ENCODE measurements around the gene RECQL5. TPM values are rescaled to one million over a fixed set of nuclear protein-coding genes. Genes with fewer than 3 reads are reported as not detected.

Gene RECQL5
- total and polyA plus RNA-seq, 2 of the 8 experiments (the other 6 are each of a cell fraction or from before 2014, with no cell fraction given) = 15.1 to 41.1 TPM

GRCh38 chr17:75623386-75623785 lies 43.6 kb downstream of the RECQL5 start:
- H3K18ac ChIP-seq (ENCODE audit: extremely low read depth, low read length) = no peak overlapping the region
- H2AK5ac ChIP-seq (ENCODE audit: low read depth, low read length) = no peak overlapping the region
- H4K5ac ChIP-seq (ENCODE audit: insufficient read length, low read depth, low read length) = no peak overlapping the region
- no peak overlapping the region for H3K27ac ChIP-seq (ENCODE audit: low read depth, low read length)
- no peak overlapping the region for H3K4me2 ChIP-seq (ENCODE audit: insufficient read depth in 1 of 2, low read depth in 2 of 2, low read length in 2 of 2)
- no peak overlapping the region for H4K91ac ChIP-seq (replicated peaks; ENCODE audit: insufficient read length, low read length)
- no peak overlapping the region for H2BK15ac ChIP-seq (ENCODE audit: low read length)
- H2BK120ac ChIP-seq (replicated peaks; ENCODE audit: low read depth, low read length) = no peak overlapping the region
- no peak overlapping the region for H2BK20ac ChIP-seq (ENCODE audit: low read length)
- no peak overlapping the region for H2BK12ac ChIP-seq (ENCODE audit: low read depth, low read length)
- WGBS, 2 experiments (ENCODE audit: extremely low coverage in 1 of 2, insufficient coverage in 1 of 2, insufficient read length in 1 of 2, insufficient replicate concordance in 2 of 2, low coverage in 1 of 2, low lambda C conversion rate in 2 of 2, missing lambda C conversion rate in 1 of 2) = 84% methylated on average over 9 of the region's 9 CpGs; no CpG with 5 or more reads in 1 of the 2 experiments
- no peak overlapping the region for H3K4ac ChIP-seq (replicated peaks; ENCODE audit: insufficient read length, low read depth, low read length)
- H3K4me3 ChIP-seq (ENCODE audit: extremely low read depth in 1 of 4, insufficient read depth in 2 of 4, low read depth in 3 of 4, low read length in 4 of 4) = no peak overlapping the region
- H3K36me3 ChIP-seq (ENCODE audit: control insufficient read depth in 2 of 4, insufficient read depth in 4 of 4, low read length in 3 of 4) = no peaks in the 10 kb centered on the region
- H4K8ac ChIP-seq (ENCODE audit: extremely low read depth, insufficient read depth, low read length) = no peak overlapping the region
- H3K79me1 ChIP-seq (ENCODE audit: low read depth, low read length) = no peaks in the 10 kb centered on the region
- CTCF ChIA-PET (ENCODE audit: partially characterized antibody) = interaction anchor here (0.6 to 59.2 kb wide), 8 partner anchors 5 to 683 kb away, joined by 3 to 2200 read pairs (median 8); partner anchors contain the start of genes LLGL2, RECQL5, SAP30BP and SMIM5
- no peaks in the 10 kb centered on the region for H3K23me2 ChIP-seq (ENCODE audit: low read depth, low read length)
- no peak overlapping the region for H3K23ac ChIP-seq (ENCODE audit: insufficient read length)
- H4K20me1 ChIP-seq (replicated peaks in 1 of 2; ENCODE audit: control insufficient read depth in 1 of 2, insufficient read depth in 2 of 2, low read length in 2 of 2) = peaks cover 0 to 1% of the 10 kb centered on the region in 2 experiments
- POLR2A ChIA-PET (ENCODE audit: partially characterized antibody) = interaction anchor here (1.2 to 2.7 kb wide), 7 partner anchors 9 to 24 kb away, joined by 3 to 9 read pairs (median 5); partner anchors contain the start of gene SMIM5
- H3K56ac ChIP-seq (replicated peaks; ENCODE audit: insufficient read length, low read depth, low read length) = no peak overlapping the region
- no peaks in the 10 kb centered on the region for H3K79me2 ChIP-seq (ENCODE audit: control insufficient read depth in 1 of 2, insufficient read depth in 2 of 2, low read length in 2 of 2)
- FAIRE-seq (no peak), DNase-seq (ENCODE audit: low read depth in 1 of 2, low spot score in 2 of 2) (no peak)
- no peak overlapping the region for H3K14ac ChIP-seq (ENCODE audit: insufficient read length)
- H3K9ac ChIP-seq (replicated peaks in 1 of 4; ENCODE audit: extremely low read depth in 1 of 4, low read depth in 3 of 4, low read length in 3 of 4) = no peak overlapping the region
- H3K27me3 ChIP-seq (replicated peaks in 1 of 4; ENCODE audit: control insufficient read depth in 3 of 4, extremely low read depth in 1 of 4, insufficient read depth in 3 of 4, low read length in 3 of 4) = no peaks in the 10 kb centered on the region; a peak in 2 of 7 replicates
- no peaks in the 10 kb centered on the region for H3K9me3 ChIP-seq (ENCODE audit: insufficient read depth in 2 of 2, low read depth in 1 of 2, low read length in 1 of 2)
- H2BK5ac ChIP-seq (ENCODE audit: low read depth, low read length) = no peak overlapping the region
- H3K4me1 ChIP-seq (replicated peaks in 1 of 4; ENCODE audit: control insufficient read depth in 3 of 4, insufficient read depth in 4 of 4, low read length in 3 of 4) = peaks cover 0 to 4% (median 1%) of the 10 kb centered on the region in 4 experiments; a peak in 4 of 7 replicates
- H2AFZ ChIP-seq (ENCODE audit: low read length) = no peak overlapping the region
- TF ChIP-seq MAFK (IDR thresholded peaks at IDR 0.05; ENCODE audit: low read depth, low read length) (no peak), SIN3A (conservative IDR thresholded peaks at IDR 0.05 in 1 of 2, IDR thresholded peaks at IDR 0.05 in 1 of 2; ENCODE audit: low read depth in 1 of 2, low read length in 2 of 2) (no peak), RBBP5 (IDR thresholded peaks at IDR 0.05; ENCODE audit: borderline replicate concordance, low read depth, low read length) (no peak), E2F6 (IDR thresholded peaks at IDR 0.05) (no peak), SIRT6 (IDR thresholded peaks at IDR 0.05; ENCODE audit: low read length) (no peak), TAF7 (optimal IDR thresholded peaks at IDR 0.05; ENCODE audit: borderline replicate concordance, low read depth, low read length) (no peak), TEAD4 (IDR thresholded peaks at IDR 0.05; ENCODE audit: low read depth, low read length) (no peak), CEBPB (IDR thresholded peaks at IDR 0.05; ENCODE audit: low read depth, low read length) (no peak), KDM5A (IDR thresholded peaks at IDR 0.05; ENCODE audit: low read length) (no peak), SRF (IDR thresholded peaks at IDR 0.05; ENCODE audit: low read depth, low read length) (no peak), BRCA1 (IDR thresholded peaks at IDR 0.05; ENCODE audit: low read depth, low read length) (no peak), HDAC2 (IDR thresholded peaks at IDR 0.05; ENCODE audit: borderline replicate concordance in 1 of 2, low read depth in 2 of 2, low read length in 2 of 2) (no peak), EP300 (IDR thresholded peaks at IDR 0.05; ENCODE audit: borderline replicate concordance in 1 of 2, low read depth in 2 of 2, low read length in 2 of 2) (no peak)

Measured in H1 (cell line).